ENCODE results near the gene CABP7.

GRCh38 chr22:29718949-29719898 is 579 bp upstream of the CABP7 start:
- TF ChIP-seq CTCF (IDR thresholded peaks at IDR 0.05 in 8 of 11, conservative IDR thresholded peaks at IDR 0.05 in 3 of 11) (no peak), POLR2AphosphoS5 (IDR thresholded peaks at IDR 0.05) (no peak), POLR2A (IDR thresholded peaks at IDR 0.05) (no peak)
